Measurements from ENCODE around the gene CADPS.

Gene CADPS

GRCh38 chr3:62777130-62777529 is 98.1 kb downstream of the CADPS start:
- H3K27ac ChIP-seq: no peak overlapping the region
- no peak for DNase-seq (ENCODE audit: low spot score)
- POLR2A ChIA-PET (ENCODE audit: low non-redundant PET): no interaction called here
- TF ChIP-seq CTCF (conservative IDR thresholded peaks at IDR 0.05; ENCODE audit: low read depth): no peak
- CTCF ChIA-PET: no interaction called here

GRCh38 chr3:62774221-62774620 is 101.0 kb downstream of the CADPS start:
- H3K27ac ChIP-seq: no peak overlapping the region
- CTCF ChIA-PET: interaction anchor here (0.6 kb wide), 1 partner anchor 451 kb away, joined by 3 read pairs; no protein-coding TSS in a partner anchor
- no peak for TF ChIP-seq CTCF (conservative IDR thresholded peaks at IDR 0.05; ENCODE audit: low read depth)
- POLR2A ChIA-PET (ENCODE audit: low non-redundant PET): no interaction called here
- DNase-seq (ENCODE audit: low spot score): no peak

- DNase-seq (ENCODE audit: low spot score): no peak
- TF ChIP-seq CTCF (conservative IDR thresholded peaks at IDR 0.05; ENCODE audit: low read depth): no peak
- CTCF ChIA-PET: interaction anchor here (0.8 kb wide), 1 partner anchor 169 kb away, joined by 4 read pairs; no protein-coding TSS in a partner anchor
- no peak overlapping the region for H3K27ac ChIP-seq
- POLR2A ChIA-PET (ENCODE audit: low non-redundant PET): no interaction called here
Observed at GRCh38 chr3:62771331-62772072, 103.7 kb downstream of the CADPS start.

GRCh38 chr3:62768896-62769295 is 106.3 kb downstream of the CADPS start:
- CTCF ChIA-PET: interaction anchor here (0.6 kb wide), 1 partner anchor 116 kb away, joined by 3 read pairs; no protein-coding TSS in a partner anchor
- POLR2A ChIA-PET (ENCODE audit: low non-redundant PET): no interaction called here
- no peak overlapping the region for H3K27ac ChIP-seq
- TF ChIP-seq CTCF (conservative IDR thresholded peaks at IDR 0.05; ENCODE audit: low read depth): no peak
- no peak for DNase-seq (ENCODE audit: low spot score)

- no peak for DNase-seq (ENCODE audit: low spot score)
- H3K27ac ChIP-seq: no peak overlapping the region
- ChIA-PET POLR2A (ENCODE audit: low non-redundant PET) (no interaction called here), CTCF (no interaction called here)
- TF ChIP-seq CTCF (conservative IDR thresholded peaks at IDR 0.05; ENCODE audit: low read depth): no peak
Observed at GRCh38 chr3:62761711-62762110, 113.5 kb downstream of the CADPS start.

- no peak for TF ChIP-seq CTCF (conservative IDR thresholded peaks at IDR 0.05; ENCODE audit: low read depth)
- ChIA-PET POLR2A (ENCODE audit: low non-redundant PET) (no interaction called here), CTCF (interaction anchor here (0.7 kb wide), 1 partner anchor 44 kb away, joined by 3 read pairs; no protein-coding TSS in a partner anchor)
- no peak for DNase-seq (ENCODE audit: low spot score)
- H3K27ac ChIP-seq: no peak overlapping the region
Observed at GRCh38 chr3:62761311-62761710, 113.9 kb downstream of the CADPS start.
